Left lung (tissue), 10 donors: ENCODE measurements around the gene TSN. TPM values are rescaled to one million over a fixed set of nuclear protein-coding genes. Genes with fewer than 3 reads are reported as not detected.

Source experiments
- ATAC-seq: fragments of 200-7000 bp; cut with Tn5 transposase; one replicate; pipeline ENCODE4 v1.9.1; 2020; ENCODE audit warnings: moderate library complexity
- DNase-seq, 4 donors: peaks; one replicate each; pipeline ENCODE4 v3.0.0-alpha.2; 2013 to 2020
- H3K27ac ChIP-seq, 2 donors: fragments of 200-600 bp; sonication (generic) in 1 of 2; one replicate each; pipeline versions ENCODE4 v1.5.0 to v1.8.0; 2020 to 2021
- H3K27me3 ChIP-seq, 2 donors: fragments of 200-600 bp; sonication (generic) in 1 of 2; one replicate each; pipeline versions ENCODE4 v1.5.0 to v1.8.0; 2020 to 2021
- H3K36me3 ChIP-seq, 2 donors: fragments of 200-600 bp; sonication (generic) in 1 of 2; one replicate each; pipeline versions ENCODE4 v1.5.0 to v1.8.0; 2020 to 2021
- H3K4me1 ChIP-seq, 2 donors: fragments of 200-600 bp; one replicate each; pipeline ENCODE4 v1.8.0; 2021
- H3K4me3 ChIP-seq, 2 donors: fragments of 200-600 bp; sonication (generic) in 1 of 2; one replicate each; pipeline versions ENCODE4 v1.5.0 to v1.8.0; 2020 to 2021; ENCODE audit warnings: mild to moderate bottlenecking in 1 of 2
- H3K9me3 ChIP-seq, 2 donors: fragments of 200-600 bp; sonication (generic) in 1 of 2; one replicate each; pipeline versions ENCODE4 v1.5.0 to v1.8.0; 2020 to 2021
- CTCF ChIP-seq, 2 donors: fragments of 200-600 bp; sonication (generic) in 1 of 2; IDR thresholded peaks; one replicate each; pipeline versions ENCODE4 v1.5.0 to v1.8.0; 2021; ENCODE audit warnings: antibody characterized with exemption in 2 of 2
- intact Hi-C, 2 donors: fragments of 100-400 bp; cut with DNase I; formaldehyde crosslinking; loops; one replicate each; pipeline versions ENCODE4 v1.11.2 to v1.14.2; 2022
- polyA plus RNA-seq, 6 donors: library from polyadenylated mRNA; unstranded; fragments of 120-200 nt; gene quantifications; one replicate each; pipeline ENCODE4 v1.2.1, GENCODE V29; 2013; ENCODE audit not compliant: insufficient read length in 6 of 6
- total RNA-seq, 2 donors: library from RNA; stranded (reverse); fragmentation: NEBNext Ultra II Directional; extraction: Animal tissue kit (Norgen Biotek cat#: 25700); gene quantifications; one replicate each; pipeline ENCODE4 v1.2.1, GENCODE V29; 2021
- donor health status: DM: no; HTN: yes; CAD: no.
- donor health status: DM: no; HTN: no; CAD: no.

TSN gene
- total and polyA plus RNA-seq, 8 donors: 51.3 to 94.3 (median 86.4) TPM

GRCh38 chr2:121776361-121776760, 20.9 kb downstream of the TSN start:
- Histone ChIP-seq H3K9me3 (no peaks in the 10 kb centered on the region), H3K4me1 (no peaks in the 10 kb centered on the region), H3K4me3 (no peak overlapping the region), H3K36me3 (no peaks in the 10 kb centered on the region), H3K27ac (no peak overlapping the region), H3K27me3 (no peaks in the 10 kb centered on the region)
- TF ChIP-seq CTCF (IDR thresholded peaks at IDR 0.05): no peak
- intact Hi-C loops: no loop called here
- DNase-seq (no peak), ATAC-seq (no peak)

- ATAC-seq (no peak), DNase-seq (no peak)
- no peaks in the 10 kb centered on the region for H3K9me3 ChIP-seq
- H3K4me1 ChIP-seq: no peaks in the 10 kb centered on the region
- no peak for TF ChIP-seq CTCF (IDR thresholded peaks at IDR 0.05)
- H3K27ac ChIP-seq: no peak overlapping the region
- H3K4me3 ChIP-seq: no peak overlapping the region
- H3K36me3 ChIP-seq: no peaks in the 10 kb centered on the region
- H3K27me3 ChIP-seq: no peaks in the 10 kb centered on the region
- intact Hi-C loops: no loop called here
These were observed 21.6 kb downstream of the TSN start for GRCh38 chr2:121776885-121777698.

GRCh38 chr2:121777699-121778058, 22.2 kb downstream of the TSN start:
- no peaks in the 10 kb centered on the region for H3K9me3 ChIP-seq
- TF ChIP-seq CTCF (IDR thresholded peaks at IDR 0.05): no peak
- no peak overlapping the region for H3K27ac ChIP-seq
- H3K27me3 ChIP-seq: no peaks in the 10 kb centered on the region
- peak in 1 of 4 donors; percentile 48 for DNase-seq
- no peaks in the 10 kb centered on the region for H3K36me3 ChIP-seq
- ATAC-seq: no peak
- intact Hi-C loops: no loop called here
- no peaks in the 10 kb centered on the region for H3K4me1 ChIP-seq
- H3K4me3 ChIP-seq: no peak overlapping the region

GRCh38 chr2:121778741-121779487, 23.5 kb downstream of the TSN start:
- intact Hi-C loops: no loop called here
- H3K36me3 ChIP-seq: no peaks in the 10 kb centered on the region
- TF ChIP-seq CTCF (IDR thresholded peaks at IDR 0.05): no peak
- no peaks in the 10 kb centered on the region for H3K27me3 ChIP-seq
- no peak for DNase-seq
- H3K27ac ChIP-seq: no peak overlapping the region
- ATAC-seq: no peak
- no peaks in the 10 kb centered on the region for H3K4me1 ChIP-seq
- H3K4me3 ChIP-seq: no peak overlapping the region
- H3K9me3 ChIP-seq: no peaks in the 10 kb centered on the region

GRCh38 chr2:121783180-121783579, 27.7 kb downstream of the TSN start:
- Histone ChIP-seq H3K9me3 (no peaks in the 10 kb centered on the region), H3K27me3 (peaks cover 0 to 7% of the 10 kb centered on the region in 2 donors), H3K4me1 (no peaks in the 10 kb centered on the region), H3K4me3 (no peak overlapping the region), H3K36me3 (no peaks in the 10 kb centered on the region), H3K27ac (no peak overlapping the region)
- DNase-seq (no peak), ATAC-seq (no peak)
- no peak for TF ChIP-seq CTCF (IDR thresholded peaks at IDR 0.05)
- intact Hi-C loops: no loop called here
